Lower leg skin (tissue), 3 donors: Measurements from ENCODE around the gene GNB5.

Experiments
- POLR2A ChIP-seq, 2 donors: fragments of 450-650 bp; IDR thresholded peaks; one replicate each; pipeline ENCODE4 v1.6.1; 2016 to 2017; ENCODE audit warnings: antibody characterized with exemption in 2 of 2, mild to moderate bottlenecking in 1 of 2, moderate library complexity in 1 of 2
- TF ChIP-seq, protein P1 (sequence below), 3 donors: fragments of 450-650 bp; IDR thresholded peaks; one replicate each; pipeline ENCODE4 v1.5.1; 2016; ENCODE audit warnings: antibody characterized with exemption in 3 of 3, mild to moderate bottlenecking in 3 of 3, moderate library complexity in 2 of 3

DNA sequence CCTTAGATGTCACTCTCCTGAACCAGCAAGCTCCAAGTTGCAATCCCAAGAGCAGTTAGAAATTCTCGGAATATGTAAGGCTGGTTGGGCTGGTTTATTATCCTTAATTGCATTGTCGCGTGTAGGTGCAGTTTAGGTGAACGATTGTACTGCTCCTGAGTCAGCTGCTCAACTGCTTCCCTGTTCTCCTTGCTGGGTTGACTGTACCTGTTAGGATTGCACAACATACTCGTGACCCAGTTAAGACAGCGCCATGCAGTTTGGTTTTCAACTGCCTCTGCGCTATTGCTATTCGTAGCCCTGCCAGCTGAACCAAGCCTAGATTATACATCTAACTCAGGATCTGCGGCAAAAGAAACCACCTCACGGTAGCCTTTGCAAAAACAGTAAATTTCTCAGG lies 119.6 kb downstream of the GNB5 start:
- TF ChIP-seq, protein P1, sequence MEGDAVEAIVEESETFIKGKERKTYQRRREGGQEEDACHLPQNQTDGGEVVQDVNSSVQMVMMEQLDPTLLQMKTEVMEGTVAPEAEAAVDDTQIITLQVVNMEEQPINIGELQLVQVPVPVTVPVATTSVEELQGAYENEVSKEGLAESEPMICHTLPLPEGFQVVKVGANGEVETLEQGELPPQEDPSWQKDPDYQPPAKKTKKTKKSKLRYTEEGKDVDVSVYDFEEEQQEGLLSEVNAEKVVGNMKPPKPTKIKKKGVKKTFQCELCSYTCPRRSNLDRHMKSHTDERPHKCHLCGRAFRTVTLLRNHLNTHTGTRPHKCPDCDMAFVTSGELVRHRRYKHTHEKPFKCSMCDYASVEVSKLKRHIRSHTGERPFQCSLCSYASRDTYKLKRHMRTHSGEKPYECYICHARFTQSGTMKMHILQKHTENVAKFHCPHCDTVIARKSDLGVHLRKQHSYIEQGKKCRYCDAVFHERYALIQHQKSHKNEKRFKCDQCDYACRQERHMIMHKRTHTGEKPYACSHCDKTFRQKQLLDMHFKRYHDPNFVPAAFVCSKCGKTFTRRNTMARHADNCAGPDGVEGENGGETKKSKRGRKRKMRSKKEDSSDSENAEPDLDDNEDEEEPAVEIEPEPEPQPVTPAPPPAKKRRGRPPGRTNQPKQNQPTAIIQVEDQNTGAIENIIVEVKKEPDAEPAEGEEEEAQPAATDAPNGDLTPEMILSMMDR (IDR thresholded peaks at IDR 0.05): no peak
- no peak for TF ChIP-seq POLR2A (IDR thresholded peaks at IDR 0.05)
